IPS-18c (cell line): Measurements from ENCODE around the gene ZNF777.
A peak's percentile ranks its signal among the peaks of the same experiment; 100 is the strongest.
"Not testable (repeated sequence)": the region's sequence is repeated elsewhere in the genome, so short reads cannot be mapped to it uniquely, and the experiment has no call there.

ENCODE experiments used
- H3K4me3 ChIP-seq: 2 replicates; pipeline ENCODE4 v1.7.0; 2013; ENCODE audit warnings: low read depth, mild to moderate bottlenecking, low read length, moderate library complexity; ENCODE audit not compliant: insufficient read depth
- H3K9me3 ChIP-seq: one replicate; pipeline ENCODE4 v1.6.1; 2013; ENCODE audit warnings: mild to moderate bottlenecking, low read length, moderate library complexity; ENCODE audit not compliant: control insufficient read depth, insufficient read depth

ZNF777 gene

DNA sequence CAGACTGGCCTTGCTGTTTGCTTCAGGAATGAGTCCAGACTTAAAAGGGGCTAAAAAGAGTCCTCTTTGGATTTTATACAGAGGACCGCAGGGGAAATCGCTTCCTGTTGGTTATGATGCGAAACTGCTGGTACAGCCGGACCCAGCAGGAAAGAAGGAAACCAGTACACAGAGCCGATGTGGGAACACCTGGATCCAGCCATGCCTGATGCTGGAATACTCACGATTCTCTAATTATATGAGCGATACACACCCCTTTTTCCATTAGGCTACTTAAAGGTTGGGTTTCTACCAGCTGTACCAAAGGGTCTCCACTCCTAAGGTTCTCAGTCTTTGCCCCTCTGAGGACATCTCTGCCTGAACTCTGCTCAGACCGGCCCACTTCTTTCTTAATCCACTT lies 27.7 kb downstream of the ZNF777 start:
- Histone ChIP-seq H3K4me3 (no peak overlapping the region), H3K9me3 (peaks cover 2% of the 10 kb centered on the region)

DNA sequence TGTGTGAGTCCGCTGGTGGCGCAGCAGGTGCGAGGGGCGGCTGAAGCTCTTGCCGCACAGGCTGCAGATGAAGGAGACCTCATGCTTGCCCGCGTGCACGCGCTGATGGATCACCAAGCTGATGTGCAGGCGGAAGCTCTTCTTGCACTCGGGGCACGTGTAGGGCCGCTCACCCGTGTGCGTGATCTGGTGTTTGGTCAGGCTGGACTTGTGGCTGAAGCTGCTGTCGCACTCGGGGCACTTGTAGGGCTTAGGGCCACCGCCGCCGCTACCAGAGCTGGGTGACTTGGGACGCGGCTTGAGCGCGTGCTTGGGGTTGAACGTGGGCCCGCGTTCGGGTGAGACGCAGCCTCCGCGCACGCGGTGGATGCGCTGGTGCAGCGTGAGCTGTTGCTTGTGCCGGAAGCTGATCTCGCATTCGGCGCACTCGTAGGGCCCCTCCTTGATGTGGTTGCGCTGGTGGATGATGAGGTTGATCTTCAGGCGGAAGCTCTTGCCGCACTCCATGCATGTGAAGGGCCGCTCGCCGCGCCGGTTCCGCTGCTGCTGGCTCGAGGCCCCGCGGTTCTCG lies 28.7 kb downstream of the ZNF777 start:
- Histone ChIP-seq H3K9me3 (peaks cover 2% of the 10 kb centered on the region), H3K4me3 (no peak overlapping the region)

DNA sequence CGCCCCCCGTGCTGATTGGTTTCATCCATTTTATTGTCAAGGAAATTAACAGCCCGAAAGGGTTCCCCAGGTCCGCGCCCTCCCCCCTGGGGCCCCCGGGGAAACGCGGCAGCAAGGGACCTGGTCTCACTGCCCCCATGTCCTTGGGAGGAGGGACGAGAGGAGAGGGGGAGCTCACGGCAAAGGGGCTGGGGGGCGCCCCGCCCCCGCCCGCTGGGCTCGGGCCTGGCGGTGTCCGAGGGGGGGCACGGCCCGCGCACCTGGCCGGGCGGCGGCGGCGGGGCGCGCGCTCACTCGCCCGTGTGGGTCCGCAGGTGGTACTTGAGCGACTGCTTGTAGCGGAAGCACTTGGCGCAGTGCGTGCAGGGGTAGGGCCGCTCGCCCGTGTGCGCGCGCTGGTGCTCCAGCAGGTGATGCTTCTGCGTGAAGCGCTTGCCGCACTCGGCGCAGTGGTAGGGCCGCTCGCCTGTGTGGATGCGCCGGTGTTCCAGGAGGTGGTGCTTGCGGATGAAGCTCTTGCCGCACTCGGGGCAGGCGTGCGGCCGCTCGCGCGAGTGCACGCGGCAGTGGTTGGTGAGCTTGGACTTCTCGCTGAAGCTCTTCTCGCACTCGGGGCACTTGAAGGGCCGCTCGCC lies 29.3 kb downstream of the ZNF777 start:
- Histone ChIP-seq H3K9me3 (peaks cover 2% of the 10 kb centered on the region), H3K4me3 (no peak overlapping the region)

DNA sequence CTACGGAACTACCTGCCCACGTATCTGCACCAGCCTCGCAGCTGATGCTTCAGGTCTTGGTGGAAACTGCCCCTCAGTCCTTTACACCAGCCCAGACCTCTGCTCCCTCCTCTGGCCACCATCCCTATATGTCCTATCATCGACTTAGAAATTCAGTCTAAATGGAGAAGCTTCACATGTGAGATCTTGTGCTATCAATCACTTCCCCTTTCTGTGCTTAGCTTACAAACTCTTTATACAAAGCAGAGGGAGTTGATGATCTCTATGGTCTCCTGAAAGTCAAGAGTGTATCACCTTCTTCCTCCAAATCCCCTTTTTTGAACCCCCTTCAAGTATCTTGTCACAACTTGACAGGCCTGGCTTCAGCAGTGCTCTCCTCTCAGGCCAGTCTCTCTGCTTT lies 30.7 kb downstream of the ZNF777 start:
- H3K9me3 ChIP-seq = peaks cover 2% of the 10 kb centered on the region
- H3K4me3 ChIP-seq = no peak overlapping the region

DNA sequence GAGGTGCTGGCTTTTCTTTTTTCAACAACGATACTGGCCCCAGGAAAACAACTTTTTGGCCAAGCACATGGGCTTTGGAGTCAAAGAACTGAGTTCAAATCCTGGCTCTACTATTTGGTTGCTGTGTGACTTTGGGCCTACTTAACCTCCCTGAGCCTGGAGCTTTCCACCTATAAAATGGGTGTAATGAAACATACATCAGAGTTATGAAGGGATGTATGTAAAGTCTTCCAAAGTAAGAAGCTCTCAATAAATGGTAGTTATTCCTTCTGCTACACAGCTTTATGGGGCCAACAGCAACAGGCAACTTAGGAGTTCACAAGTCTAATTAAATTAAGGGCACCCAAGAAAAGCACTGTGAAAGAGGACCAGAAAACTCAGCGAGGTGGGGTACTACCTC lies 33.0 kb downstream of the ZNF777 start:
- Histone ChIP-seq H3K4me3 (no peak overlapping the region), H3K9me3 (no peaks in the 10 kb centered on the region)

DNA sequence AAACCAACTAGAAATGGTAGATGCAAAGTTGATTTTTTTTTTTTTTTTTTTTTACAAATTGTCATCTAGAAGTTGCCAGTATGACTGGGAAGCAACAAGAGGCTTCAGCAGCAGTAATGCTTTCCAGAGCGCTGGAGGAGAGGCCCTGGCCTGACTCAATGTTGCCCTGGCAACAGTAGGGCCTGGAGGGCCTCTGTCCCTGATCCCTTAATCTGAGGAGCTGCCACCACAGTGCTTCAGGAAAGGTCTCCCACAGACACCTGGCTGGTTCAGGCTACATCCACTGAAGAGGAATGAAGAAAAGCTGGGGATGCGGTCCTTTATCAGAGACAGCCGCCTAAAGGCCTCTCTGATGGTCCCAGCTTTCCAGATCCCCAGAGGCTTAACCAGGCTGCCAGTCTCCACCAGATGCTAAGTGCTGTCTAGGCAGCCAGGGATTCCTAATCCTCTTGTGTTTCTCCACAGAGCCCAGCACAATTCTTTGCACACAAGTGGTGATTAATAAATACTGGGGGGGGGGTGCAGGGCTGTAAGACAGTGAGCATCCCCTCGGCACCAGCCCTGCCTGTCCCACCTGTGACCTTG lies 33.7 kb downstream of the ZNF777 start:
- Histone ChIP-seq H3K9me3 (no peaks in the 10 kb centered on the region), H3K4me3 (no peak overlapping the region)

DNA sequence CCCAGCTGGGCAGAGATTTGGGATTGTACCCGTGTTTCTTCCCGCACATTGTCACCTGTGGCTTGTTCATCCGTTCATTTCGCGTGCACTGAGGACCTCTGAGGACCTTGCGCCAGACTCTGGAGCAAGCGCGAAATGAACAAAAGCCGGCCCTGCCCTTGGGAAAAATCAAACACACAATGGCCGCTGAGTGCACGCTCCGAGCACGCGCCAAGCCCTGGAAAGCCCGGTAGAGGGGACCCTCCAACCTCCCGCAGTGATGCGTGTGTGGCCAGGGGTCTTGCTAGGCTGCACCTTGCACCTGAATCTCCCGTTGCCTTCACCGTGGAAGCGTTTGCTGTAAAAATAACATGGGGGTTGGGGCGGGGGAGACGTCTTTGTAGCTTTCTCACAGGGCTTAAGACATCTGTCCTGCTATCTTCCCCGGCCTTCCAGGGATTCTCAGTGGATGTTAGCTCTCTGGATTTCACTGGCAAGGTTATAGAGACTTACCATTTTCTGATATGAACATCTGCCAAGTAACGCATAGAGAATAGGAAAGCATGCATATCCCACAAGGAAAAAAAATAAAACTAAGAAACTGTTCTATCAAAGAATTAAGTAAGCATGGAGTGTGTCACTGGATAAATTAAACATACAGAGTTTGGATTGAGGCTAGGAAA lies 37.3 kb downstream of the ZNF777 start:
- Histone ChIP-seq H3K4me3 (no peak overlapping the region), H3K9me3 (no peaks in the 10 kb centered on the region)

DNA sequence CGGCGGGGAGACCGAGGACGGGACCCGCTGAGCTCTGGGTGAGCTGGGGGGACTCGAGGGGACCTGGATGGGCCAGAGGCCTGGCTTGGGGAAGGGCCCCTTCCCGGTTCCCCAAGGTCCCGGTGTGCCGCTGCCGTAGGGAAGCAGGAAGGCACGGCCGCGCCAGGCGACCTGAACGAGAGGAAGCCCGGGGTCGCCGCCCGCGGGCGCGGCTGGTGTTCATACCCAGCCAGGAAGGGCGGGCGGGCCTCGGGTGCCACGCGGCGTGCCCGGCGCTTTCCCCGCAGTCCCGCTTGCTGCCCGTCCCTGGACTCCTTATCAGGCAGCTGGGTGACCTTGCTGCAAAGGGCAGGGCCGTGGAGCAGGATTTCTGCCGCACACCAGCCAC lies 38.0 kb downstream of the ZNF777 start:
- H3K4me3 ChIP-seq = peak overlapping the region; percentile 41

DNA sequence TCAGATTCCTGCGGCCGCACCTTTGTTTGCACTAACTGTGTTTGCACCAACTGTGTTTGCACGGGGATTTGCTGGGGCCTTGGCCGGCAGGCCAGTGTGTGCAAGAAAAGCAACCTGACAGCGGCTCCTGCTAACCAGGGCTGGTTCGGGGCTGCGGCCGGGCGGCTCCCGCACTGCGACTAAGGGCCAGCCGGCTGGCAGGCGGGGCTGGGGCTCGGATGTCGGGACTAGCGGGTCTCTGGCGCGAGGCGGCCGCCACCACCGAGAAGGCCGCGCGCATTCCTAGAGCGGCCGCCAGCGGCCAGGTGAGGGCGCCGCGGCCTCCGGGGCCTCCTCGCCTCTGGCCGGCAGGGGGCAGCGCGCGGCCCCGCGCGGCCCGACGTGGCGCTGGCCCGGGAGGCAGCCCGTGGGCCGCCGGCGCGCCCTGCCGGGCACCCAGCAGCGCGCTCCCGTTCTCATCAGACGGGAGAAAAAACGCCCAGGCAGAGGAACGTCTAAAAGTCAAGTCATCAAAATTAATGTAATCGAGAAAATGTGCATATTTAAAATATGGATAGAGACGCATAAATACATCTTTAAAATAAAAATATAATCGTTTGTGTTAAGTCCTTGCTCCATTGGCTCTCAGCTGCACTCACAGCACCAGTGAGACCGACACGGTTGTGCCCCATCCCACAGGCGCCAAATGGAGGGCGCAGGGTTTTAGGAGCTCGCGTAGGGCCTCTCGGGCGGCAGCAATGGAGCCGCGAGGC lies 38.5 kb downstream of the ZNF777 start:
- Histone ChIP-seq H3K4me3 (peak overlapping the region; percentile 64), H3K9me3 (no peaks in the 10 kb centered on the region)

More for the DNA sequence above, 38.0 kb downstream of the ZNF777 start:
- H3K9me3 ChIP-seq = no peaks in the 10 kb centered on the region

DNA sequence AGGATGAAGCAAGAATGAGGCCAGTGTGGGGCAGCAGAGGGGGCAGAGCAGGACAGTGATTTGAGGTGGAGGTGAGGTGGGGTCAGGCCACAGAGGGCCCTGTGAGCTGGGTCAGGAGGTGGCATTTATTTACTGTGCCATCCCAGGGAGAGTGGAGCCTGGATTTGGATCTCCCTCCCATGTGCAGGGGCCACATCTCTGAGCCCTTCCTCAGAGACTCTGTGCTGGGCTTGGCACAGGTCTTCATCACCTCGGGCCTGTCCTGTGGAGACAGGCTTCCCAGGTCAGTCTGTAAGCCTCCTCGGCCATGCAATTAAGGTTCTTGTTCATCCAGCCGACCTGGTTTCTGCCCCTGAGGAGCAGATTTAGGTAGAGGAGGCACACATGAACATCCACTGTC lies 40.9 kb downstream of the ZNF777 start:
- Histone ChIP-seq H3K4me3 (no peak overlapping the region), H3K9me3 (no peaks in the 10 kb centered on the region)

DNA sequence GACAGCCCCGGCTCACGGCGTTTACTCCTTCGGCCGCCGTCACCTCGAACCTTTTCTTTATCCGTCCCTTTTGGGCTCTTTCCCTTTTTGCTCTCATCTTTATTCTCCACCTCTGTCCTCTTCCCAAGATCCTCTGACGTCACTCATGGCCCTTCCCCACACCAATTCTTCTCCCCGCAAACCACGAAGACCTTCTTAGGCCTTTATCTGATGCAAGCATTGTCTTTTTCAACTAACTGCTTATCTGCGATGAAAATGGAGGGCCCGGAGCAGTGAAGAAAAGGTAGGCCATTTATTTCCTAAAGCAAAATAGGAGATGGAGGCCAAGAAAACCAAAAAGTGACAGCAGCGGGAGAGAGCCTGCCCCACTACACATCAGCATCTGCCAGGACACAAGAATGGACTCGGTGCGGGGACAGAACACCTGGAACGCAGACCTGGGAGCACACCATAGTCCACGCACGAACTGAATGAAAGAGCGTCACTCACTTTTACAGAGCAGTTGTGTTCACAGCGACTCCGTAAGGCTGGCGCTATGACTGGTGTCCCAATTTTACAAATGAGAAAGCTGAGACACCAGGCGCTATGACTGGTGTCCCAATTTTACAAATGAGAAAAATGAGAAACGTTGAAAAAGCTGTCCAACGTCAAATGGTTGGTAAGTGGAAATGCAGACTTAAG lies 45.3 kb downstream of the ZNF777 start:
- no peaks in the 10 kb centered on the region for H3K9me3 ChIP-seq
- H3K4me3 ChIP-seq = peak overlapping the region; percentile 84

DNA sequence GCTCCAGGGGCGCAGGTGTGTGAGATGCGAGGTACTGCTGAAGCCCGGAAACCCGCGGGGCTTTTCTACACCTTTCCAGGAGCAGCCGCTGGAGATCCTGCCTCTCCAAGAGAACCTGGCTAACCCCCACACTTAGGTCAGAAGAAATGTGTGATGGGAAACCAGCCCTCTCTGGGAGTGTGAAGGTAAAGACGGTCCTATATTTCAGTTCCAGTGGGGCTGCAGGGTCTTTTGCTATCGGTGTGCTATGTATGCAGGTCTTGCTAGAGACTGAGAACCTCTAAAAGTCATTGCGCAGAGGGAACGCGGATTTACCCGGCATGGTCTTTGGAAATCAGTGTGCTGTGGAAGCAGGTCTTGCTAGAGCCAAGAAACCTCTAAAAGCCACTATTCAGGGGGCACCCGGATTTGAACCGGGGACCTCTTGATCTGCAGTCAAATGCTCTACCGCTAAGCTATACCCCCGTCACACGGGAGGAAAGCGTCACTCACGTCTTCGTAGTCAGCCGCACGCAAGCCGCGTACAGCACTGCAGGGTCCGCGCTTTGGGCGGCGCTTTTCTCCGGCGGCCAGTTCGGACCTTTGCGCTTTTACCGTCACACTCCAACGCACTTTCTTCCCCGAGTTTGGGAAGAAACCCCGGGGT lies 46.0 kb downstream of the ZNF777 start:
- no peaks in the 10 kb centered on the region for H3K9me3 ChIP-seq
- H3K4me3 ChIP-seq = peak overlapping the region; percentile 84

DNA sequence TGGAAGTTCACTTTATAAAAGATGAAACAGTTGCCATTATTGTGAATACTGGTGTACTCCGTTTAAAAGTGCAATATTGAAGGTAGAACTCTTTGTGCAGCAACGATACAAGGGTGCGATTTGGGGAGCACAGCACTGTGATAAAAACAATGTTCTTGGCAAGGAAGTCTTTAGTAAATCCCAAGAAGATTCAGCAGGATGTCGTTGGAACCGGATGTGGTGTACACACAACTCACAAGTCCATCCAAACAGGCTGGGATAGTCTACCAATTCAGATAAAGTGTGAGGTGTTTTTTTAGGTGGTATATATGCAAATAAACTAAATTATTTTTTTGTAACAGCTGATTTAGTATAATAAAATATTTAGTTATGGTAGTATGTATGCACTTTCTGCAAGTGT lies 46.7 kb downstream of the ZNF777 start:
- Histone ChIP-seq H3K4me3 (no peak overlapping the region; the same call in 1 of the 2 replicates), H3K9me3 (no peaks in the 10 kb centered on the region)

DNA sequence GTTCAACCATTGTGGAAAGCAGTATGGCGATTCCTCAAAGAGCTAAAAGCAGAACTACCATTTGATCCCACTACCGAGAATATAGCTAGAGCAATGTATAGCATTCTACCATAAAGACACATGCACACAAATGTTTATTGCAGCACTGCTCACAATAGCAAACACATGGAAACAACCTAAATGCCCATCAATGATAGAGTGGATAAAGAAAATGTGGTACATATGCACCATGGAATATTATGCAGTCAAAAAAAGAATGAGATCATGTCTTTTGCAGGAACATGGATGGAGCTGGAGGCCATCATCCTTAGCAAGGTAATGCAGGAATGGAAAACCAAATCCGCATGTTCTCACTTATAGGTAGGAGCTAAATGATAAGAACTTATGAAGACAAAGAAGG lies 47.8 kb downstream of the ZNF777 start:
- not testable (repeated sequence) for H3K4me3 ChIP-seq, H3K9me3 ChIP-seq

DNA sequence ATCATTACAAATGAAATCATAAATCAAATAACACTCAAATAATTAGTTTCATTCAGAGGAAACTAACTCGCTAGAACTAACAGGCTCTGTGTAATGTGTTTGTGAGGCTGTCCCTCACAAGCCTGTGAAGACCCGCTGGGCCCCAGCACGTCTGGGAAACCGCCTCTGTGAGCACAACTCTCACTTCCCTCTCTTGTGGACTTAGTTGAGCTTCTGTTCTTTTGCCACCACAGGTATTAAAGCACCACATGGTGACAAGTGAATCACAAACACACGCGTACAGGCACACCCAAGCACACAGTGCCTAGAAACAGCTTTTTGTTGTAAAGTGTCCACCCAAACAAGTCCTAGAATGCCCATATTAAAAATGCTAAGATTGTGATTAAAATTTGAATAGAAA lies 51.0 kb downstream of the ZNF777 start:
- no peak overlapping the region for H3K4me3 ChIP-seq

DNA sequence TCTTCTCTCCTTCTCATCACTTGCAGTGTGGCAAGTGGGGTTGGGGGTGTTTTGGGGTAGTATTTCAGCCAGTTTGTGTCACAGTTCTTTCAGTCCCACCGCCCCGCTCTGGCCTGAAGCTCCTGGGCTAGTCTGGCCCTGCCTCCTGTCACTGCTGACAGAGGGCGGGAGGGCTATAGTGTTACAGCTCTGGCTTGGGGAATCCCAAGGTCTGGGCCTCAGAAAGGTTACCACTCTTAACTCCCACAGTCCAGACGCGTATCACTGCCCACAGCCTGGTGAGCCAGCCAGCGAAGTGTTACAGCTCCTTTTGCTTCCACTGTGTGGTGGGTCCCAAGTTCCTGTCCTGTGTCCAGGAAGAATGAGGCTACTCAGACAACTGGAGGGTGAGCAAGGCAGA lies 56.0 kb downstream of the ZNF777 start:
- H3K4me3 ChIP-seq = no peak overlapping the region
- H3K9me3 ChIP-seq = no peaks in the 10 kb centered on the region

More for the DNA sequence above, 51.0 kb downstream of the ZNF777 start:
- H3K9me3 ChIP-seq = no peaks in the 10 kb centered on the region

DNA sequence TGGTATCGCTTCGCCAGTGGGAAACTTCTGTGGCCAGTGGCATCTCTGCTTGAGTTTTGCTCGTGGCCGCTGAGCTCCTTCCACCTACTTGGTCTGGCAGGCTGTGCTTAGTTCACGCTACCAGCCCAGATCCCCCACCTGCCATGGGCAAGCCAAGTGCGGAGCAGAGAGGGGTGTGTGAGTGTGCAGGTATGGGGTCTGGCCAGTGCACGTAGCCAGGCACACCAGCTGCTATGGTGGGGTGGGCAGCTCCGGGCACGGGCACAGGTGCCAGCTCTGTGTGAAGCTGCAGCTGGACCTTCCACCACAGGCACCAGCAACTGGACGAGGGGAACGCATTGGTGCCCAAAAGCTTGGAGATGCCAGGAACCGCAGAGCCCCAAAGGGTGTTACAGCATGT lies 56.5 kb downstream of the ZNF777 start:
- Histone ChIP-seq H3K4me3 (no peak overlapping the region), H3K9me3 (no peaks in the 10 kb centered on the region)
